HCT116 (cell line): ENCODE measurements around the gene VASH1. TPM values are rescaled to one million over a fixed set of nuclear protein-coding genes. Genes with fewer than 3 reads are reported as not detected.
A peak's percentile ranks its signal among the peaks of the same experiment; 100 is the strongest.
"Not testable (repeated sequence)": the region's sequence is repeated elsewhere in the genome, so short reads cannot be mapped to it uniquely, and the experiment has no call there.

ENCODE experiments used
- ATAC-seq: fragments of 200-7000 bp; cut with Tn5 transposase; 2 replicates; pipeline ENCODE4 v1.9.1; 2020; ENCODE audit warnings: mild to moderate bottlenecking, moderate library complexity
- BruUV-seq: library from RNA; stranded (reverse); fragments of 400-500 nt; replicated peaks from 2 replicates; lab custom pipeline; 2021; lab: Mats Ljungman, UMichigan
- CTCF ChIA-PET: fragments of 300-600 bp; sonication (Branson Sonifier 250); formaldehyde crosslinking; loops from one replicate; lab custom pipeline; 2021; ENCODE audit warnings: antibody characterized with exemption; lab: Charles Lee
- POLR2A ChIA-PET: fragments of 300-600, 350-600 bp; sonication (Branson Sonifier 250); formaldehyde crosslinking; loops from one replicate; lab custom pipeline; 2021; ENCODE audit warnings: antibody characterized with exemption; lab: Charles Lee
- RAD21 ChIA-PET, 2 experiments: fragments of 300-600 bp; sonication (Branson Sonifier 250); formaldehyde crosslinking; loops; one replicate each; lab custom pipeline; 2023; ENCODE audit warnings: low total read pairs in 2 of 2; ENCODE audit not compliant: uncharacterized antibody in 2 of 2, unreplicated experiment in 2 of 2, low non-redundant PET in 1 of 2; lab: Charles Lee
- DNase-seq: peaks from one replicate; pipeline ENCODE4 v3.0.0-alpha.2; 2010; ENCODE audit warnings: low read depth, low spot score
- H2AFZ ChIP-seq: fragments of 200-600 bp; shearing (Covaris generic), sonication (generic); 2 replicates; pipeline ENCODE4 v1.6.1; 2017; ENCODE audit warnings: low read depth, mixed run types, mixed read lengths, antibody characterized with exemption, low read length; ENCODE audit not compliant: poor library complexity, severe bottlenecking
- H3K27ac ChIP-seq: 2 replicates; pipeline ENCODE4 v1.5.1; 2012; ENCODE audit warnings: low read depth, low read length
- H3K27me3 ChIP-seq: fragments of 200-600 bp; sonication (generic); 2 replicates; pipeline ENCODE4 v1.6.1; 2016; ENCODE audit warnings: mixed run types, low read length, mixed read lengths; ENCODE audit not compliant: insufficient read depth
- H3K36me3 ChIP-seq, 2 experiments: fragments of 200-500 bp in 1 of 2; fragments of 200-600 bp in 1 of 2; sonication (Bioruptor generic) in 1 of 2; sonication (generic) in 1 of 2; 2 replicates each; pipeline versions ENCODE4 v1.5.1 to v1.6.1; 2014 to 2016; ENCODE audit warnings: low read length in 2 of 2, inconsistent platforms in 1 of 2, mixed read lengths in 1 of 2, mixed run types in 1 of 2; ENCODE audit not compliant: insufficient read depth in 2 of 2, control insufficient read depth in 1 of 2
- H3K4me1 ChIP-seq, 2 experiments: fragments of 200-600 bp in 1 of 2; sonication (generic) in 1 of 2; 2 replicates each; pipeline versions ENCODE4 v1.5.1 to v1.6.1; 2012 to 2017; ENCODE audit warnings: low read length in 2 of 2, inconsistent platforms in 1 of 2, mild to moderate bottlenecking in 1 of 2, mixed read lengths in 1 of 2, mixed run types in 1 of 2, moderate library complexity in 1 of 2; ENCODE audit not compliant: insufficient read depth in 2 of 2, control insufficient read depth in 1 of 2
- H3K4me2 ChIP-seq: fragments of 200-600 bp; sonication (generic); 2 replicates; pipeline ENCODE4 v1.6.1; 2017; ENCODE audit warnings: mixed run types, low read length, mixed read lengths
- H3K4me3 ChIP-seq, 2 experiments: fragments of 200-600 bp in 1 of 2; sonication (generic) in 1 of 2; replicated peaks in 1 of 2; 2 replicates each; pipeline ENCODE4 v1.5.1; 2011 to 2016; ENCODE audit warnings: low read length in 2 of 2, control low read depth in 1 of 2, low read depth in 1 of 2, mild to moderate bottlenecking in 1 of 2, mixed read lengths in 1 of 2, mixed run types in 1 of 2
- H3K79me2 ChIP-seq: fragments of 200-600 bp; sonication (generic); 2 replicates; pipeline ENCODE4 v1.6.1; 2017; ENCODE audit warnings: mild to moderate bottlenecking, mixed run types, low read length, moderate library complexity, mixed read lengths; ENCODE audit not compliant: insufficient read depth
- H3K9ac ChIP-seq: fragments of 200-600 bp; sonication (generic); 2 replicates; pipeline ENCODE4 v1.6.1; 2016; ENCODE audit warnings: low read length, mixed read lengths
- H3K9me2 ChIP-seq: fragments of 200-600 bp; sonication (generic), shearing (Covaris generic); 2 replicates; pipeline ENCODE4 v1.6.1; 2017; ENCODE audit warnings: mixed run types, mild to moderate bottlenecking, moderate library complexity; ENCODE audit not compliant: insufficient read depth
- H3K9me3 ChIP-seq, 2 experiments: fragments of 200-500 bp in 1 of 2; fragments of 200-600 bp in 1 of 2; sonication (Bioruptor generic) in 1 of 2; sonication (generic) in 1 of 2; 2 replicates each; pipeline ENCODE4 v1.6.1; 2014 to 2017; ENCODE audit warnings: low read length in 2 of 2, mixed read lengths in 2 of 2, inconsistent platforms in 1 of 2, low read depth in 1 of 2, mild to moderate bottlenecking in 1 of 2, mixed run types in 1 of 2, moderate library complexity in 1 of 2; ENCODE audit not compliant: control insufficient read depth in 1 of 2, insufficient read depth in 1 of 2
- H4K20me1 ChIP-seq: fragments of 200-600 bp; sonication (generic), shearing (Covaris generic); 2 replicates; pipeline ENCODE4 v1.6.1; 2017; ENCODE audit warnings: mixed run types, mild to moderate bottlenecking, moderate library complexity; ENCODE audit not compliant: insufficient read depth
- CBX3 ChIP-seq: IDR thresholded peaks from 2 replicates; pipeline ENCODE4 v1.6.1; 2012; ENCODE audit warnings: low read depth
- ELF1 ChIP-seq: IDR thresholded peaks from 2 replicates; pipeline ENCODE4 v1.6.1; 2012; ENCODE audit warnings: low read depth, borderline replicate concordance
- JUND ChIP-seq: IDR thresholded peaks from 2 replicates; pipeline ENCODE4 v1.6.1; 2012
- POLR2A ChIP-seq: IDR thresholded peaks from 2 replicates; pipeline ENCODE4 v1.7.0; 2011; ENCODE audit warnings: borderline replicate concordance; ENCODE audit not compliant: insufficient read depth, insufficient read length; ENCODE audit errors: extremely low read depth
- SIN3A ChIP-seq: IDR thresholded peaks from 2 replicates; pipeline ENCODE4 v1.6.1; 2012; ENCODE audit warnings: low read depth
- SRF ChIP-seq: IDR thresholded peaks from 2 replicates; pipeline ENCODE4 v1.6.1; 2012; ENCODE audit warnings: low read depth
- ZBTB33 ChIP-seq: IDR thresholded peaks from 2 replicates; pipeline ENCODE4 v1.6.1; 2011; ENCODE audit warnings: mild to moderate bottlenecking, low read length, moderate library complexity; ENCODE audit not compliant: insufficient replicate concordance; ENCODE audit errors: extremely low read depth
- ZFX ChIP-seq: fragments of 450-650 bp; IDR thresholded peaks from 2 replicates; pipeline ENCODE4 v1.6.1; 2017
- ZNF274 ChIP-seq: fragments of 200-500 bp; sonication (Bioruptor generic); IDR thresholded peaks from 2 replicates; pipeline ENCODE4 v1.6.1; 2014; ENCODE audit warnings: mild to moderate bottlenecking, low read depth, low read length, inconsistent platforms
- intact Hi-C: fragments of 100-400 bp; cut with micrococcal nuclease; formaldehyde crosslinking; loops from 2 replicates; pipeline ENCODE4 v1.10.0; 2022
- total RNA-seq: library from RNA; stranded (reverse); gene quantifications from one replicate; pipeline ENCODE4 v1.2.1, GENCODE V29; 2021; ENCODE audit not compliant: unreplicated experiment

Gene VASH1
- total RNA-seq, 1 experiment from 2014 or later = 13.3 TPM

- Histone ChIP-seq H3K27me3 (0 out of 2 replicates have a peak, but pooled peaks cover 4% of the 10 kb centered on the region), H3K4me2 (peak overlapping the region; percentile 40), H2AFZ (peak overlapping the region; percentile 44), H3K79me2 (no peaks in the 10 kb centered on the region), H3K27ac (no peak overlapping the region), H3K9me3 (no peaks in the 10 kb centered on the region; a peak in 1 of 4 replicates), H3K4me3 (no peak overlapping the region), H3K4me1 (peaks cover 7 to 12% of the 10 kb centered on the region in 2 experiments; a peak in 3 of 4 replicates), H3K36me3 (no peaks in the 10 kb centered on the region), H3K9me2 (no peaks in the 10 kb centered on the region), H4K20me1 (no peaks in the 10 kb centered on the region), H3K9ac (no peak overlapping the region)
- DNase-seq (no peak), ATAC-seq (peak; percentile 54)
- ChIA-PET RAD21 (no interaction called here), POLR2A (no interaction called here), CTCF (interaction anchor here (1.8 kb wide), 1 partner anchor 10 kb away, joined by 11 read pairs; no protein-coding TSS in a partner anchor)
- intact Hi-C loops = no loop called here
- BruUV-seq = no TSS peak
- TF ChIP-seq POLR2A (no peak), SRF (no peak), CBX3 (no peak), ZFX (no peak), ELF1 (no peak), ZNF274 (no peak), JUND (no peak), ZBTB33 (no peak), SIN3A (no peak)
Observed at GRCh38 chr14:76720382-76720813, 40.9 kb upstream of the VASH1 start.

GRCh38 chr14:76721506-76721905 is 39.8 kb upstream of the VASH1 start:
- H3K79me2 ChIP-seq, H3K27me3 ChIP-seq, DNase-seq, H3K9me2 ChIP-seq, BruUV-seq, H3K36me3 ChIP-seq, H3K4me3 ChIP-seq, H4K20me1 ChIP-seq, ATAC-seq, H3K9ac ChIP-seq, H3K27ac ChIP-seq, H2AFZ ChIP-seq, H3K4me2 ChIP-seq, CTCF ChIA-PET, H3K9me3 ChIP-seq, POLR2A ChIA-PET, RAD21 ChIA-PET, intact Hi-C loops: not testable (repeated sequence)
- peaks cover 7 to 12% of the 10 kb centered on the region in 2 experiments; a peak in 3 of 4 replicates for H3K4me1 ChIP-seq
